Activated T-helper 2 cell treated with anti-CD3 and anti-CD28 coated beads, Interferon-gamma antibody, Interleukin-2, Interleukin-4, amounts not matched to agents 10 μg/mL and 5 μg/mL and 100 μg/mL, durations not matched to agents 14 hours and 24 hours and 36 hours (primary cell): ENCODE results near the gene GNAQ. TPM values are rescaled to one million over a fixed set of nuclear protein-coding genes. Genes with fewer than 3 reads are reported as not detected.

Experiments
- DNase-seq: peaks from one replicate; pipeline ENCODE4 v3.0.0; 2021; ENCODE audit warnings: low spot score
- H3K27ac Mint-ChIP-seq: one replicate; pipeline ENCODE4 v1.8.0; 2021; ENCODE audit warnings: mixed read lengths
- H3K27me3 Mint-ChIP-seq: one replicate; pipeline ENCODE4 v1.8.0; 2021; ENCODE audit warnings: low read depth, mixed read lengths
- H3K36me3 Mint-ChIP-seq: one replicate; pipeline ENCODE4 v1.8.0; 2021; ENCODE audit warnings: low read depth, mixed read lengths
- H3K4me1 Mint-ChIP-seq: one replicate; pipeline ENCODE4 v1.8.0; 2021; ENCODE audit warnings: low read depth, mixed read lengths
- H3K4me3 Mint-ChIP-seq: one replicate; pipeline ENCODE4 v1.8.0; 2021; ENCODE audit warnings: low read depth, mild to moderate bottlenecking, moderate library complexity, mixed read lengths
- H3K9me3 Mint-ChIP-seq: one replicate; pipeline ENCODE4 v1.8.0; 2021; ENCODE audit warnings: mixed read lengths
- intact Hi-C: fragments of 100-400 bp; cut with micrococcal nuclease; formaldehyde crosslinking; loops from one replicate; pipeline ENCODE4 v1.15.1; 2023
- total RNA-seq: library from RNA; stranded (reverse); gene quantifications from 2 replicates; pipeline ENCODE4 v1.2.3, GENCODE V29; 2022

Gene GNAQ
- total RNA-seq, 1 donor from 2014 or later: 28.6 TPM

- peaks cover 12% of the 10 kb centered on the region for H3K36me3 Mint-ChIP-seq
- DNase-seq: peak; percentile 22
- peak overlapping the region; percentile 92 for H3K27ac Mint-ChIP-seq
- peaks cover 53% of the 10 kb centered on the region for H3K4me1 Mint-ChIP-seq
- no peaks in the 10 kb centered on the region for H3K9me3 Mint-ChIP-seq
- peak overlapping the region; percentile 94 for H3K4me3 Mint-ChIP-seq
- no peaks in the 10 kb centered on the region for H3K27me3 Mint-ChIP-seq
- intact Hi-C loops: loop anchor here (1.0 to 10.0 kb wide), 8 partner anchors 9 to 575 kb away; partner anchors contain the start of gene PSAT1
These were observed 1.9 kb downstream of the GNAQ start for GRCh38 chr9:78029551-78030295.

DNA sequence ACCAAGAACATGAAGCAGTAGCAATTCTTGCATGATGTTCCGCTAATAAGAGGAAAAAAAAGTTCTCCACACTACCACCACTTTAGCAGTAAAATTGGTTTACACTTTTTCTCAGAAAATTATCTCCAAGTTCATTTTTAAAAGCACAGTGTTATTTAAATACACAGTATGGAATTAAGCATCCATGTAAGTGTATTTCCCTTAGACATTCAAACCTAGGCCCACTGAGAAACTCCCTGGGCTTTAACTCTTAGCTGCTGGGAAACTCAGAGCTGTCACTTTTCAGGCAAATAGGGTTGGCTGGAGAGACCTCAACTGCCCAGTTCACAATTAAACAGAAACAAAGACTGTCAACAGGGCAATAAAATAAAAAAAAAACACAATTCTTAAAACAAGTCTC lies 2.7 kb downstream of the GNAQ start:
- Mint-ChIP-seq H3K27me3 (no peaks in the 10 kb centered on the region), H3K36me3 (peaks cover 12% of the 10 kb centered on the region), H3K4me1 (peaks cover 50% of the 10 kb centered on the region), H3K4me3 (peak overlapping the region; percentile 94), H3K27ac (no peak overlapping the region), H3K9me3 (no peaks in the 10 kb centered on the region)
- no peak for DNase-seq
- intact Hi-C loops: loop anchor here (1.0 to 10.0 kb wide), 3 partner anchors 9 to 574 kb away; no protein-coding TSS in a partner anchor

- H3K4me3 Mint-ChIP-seq: no peak overlapping the region
- peaks cover 51% of the 10 kb centered on the region for H3K4me1 Mint-ChIP-seq
- no peaks in the 10 kb centered on the region for H3K9me3 Mint-ChIP-seq
- H3K27me3 Mint-ChIP-seq: no peaks in the 10 kb centered on the region
- H3K27ac Mint-ChIP-seq: no peak overlapping the region
- intact Hi-C loops: loop anchor here (10.0 kb wide), 1 partner anchor 572 kb away; no protein-coding TSS in a partner anchor
- H3K36me3 Mint-ChIP-seq: peaks cover 18% of the 10 kb centered on the region
- DNase-seq: no peak
These were observed 4.7 kb downstream of the GNAQ start for GRCh38 chr9:78026947-78027346.

GRCh38 chr9:78026416-78026815 lies 5.2 kb downstream of the GNAQ start:
- H3K4me1 Mint-ChIP-seq: peaks cover 56% of the 10 kb centered on the region
- H3K4me3 Mint-ChIP-seq: no peak overlapping the region
- intact Hi-C loops: loop anchor here (10.0 kb wide), 1 partner anchor 572 kb away; no protein-coding TSS in a partner anchor
- H3K27me3 Mint-ChIP-seq: no peaks in the 10 kb centered on the region
- peaks cover 22% of the 10 kb centered on the region for H3K36me3 Mint-ChIP-seq
- DNase-seq: no peak
- H3K9me3 Mint-ChIP-seq: no peaks in the 10 kb centered on the region
- H3K27ac Mint-ChIP-seq: no peak overlapping the region

- Mint-ChIP-seq H3K4me1 (peaks cover 64% of the 10 kb centered on the region), H3K9me3 (no peaks in the 10 kb centered on the region), H3K27ac (no peak overlapping the region), H3K27me3 (no peaks in the 10 kb centered on the region), H3K4me3 (no peak overlapping the region), H3K36me3 (peaks cover 29% of the 10 kb centered on the region)
- intact Hi-C loops: loop anchor here (2.0 to 10.0 kb wide), 2 partner anchors 14 to 570 kb away; no protein-coding TSS in a partner anchor
- no peak for DNase-seq
These were observed 6.4 kb downstream of the GNAQ start for GRCh38 chr9:78025186-78025585.

DNA sequence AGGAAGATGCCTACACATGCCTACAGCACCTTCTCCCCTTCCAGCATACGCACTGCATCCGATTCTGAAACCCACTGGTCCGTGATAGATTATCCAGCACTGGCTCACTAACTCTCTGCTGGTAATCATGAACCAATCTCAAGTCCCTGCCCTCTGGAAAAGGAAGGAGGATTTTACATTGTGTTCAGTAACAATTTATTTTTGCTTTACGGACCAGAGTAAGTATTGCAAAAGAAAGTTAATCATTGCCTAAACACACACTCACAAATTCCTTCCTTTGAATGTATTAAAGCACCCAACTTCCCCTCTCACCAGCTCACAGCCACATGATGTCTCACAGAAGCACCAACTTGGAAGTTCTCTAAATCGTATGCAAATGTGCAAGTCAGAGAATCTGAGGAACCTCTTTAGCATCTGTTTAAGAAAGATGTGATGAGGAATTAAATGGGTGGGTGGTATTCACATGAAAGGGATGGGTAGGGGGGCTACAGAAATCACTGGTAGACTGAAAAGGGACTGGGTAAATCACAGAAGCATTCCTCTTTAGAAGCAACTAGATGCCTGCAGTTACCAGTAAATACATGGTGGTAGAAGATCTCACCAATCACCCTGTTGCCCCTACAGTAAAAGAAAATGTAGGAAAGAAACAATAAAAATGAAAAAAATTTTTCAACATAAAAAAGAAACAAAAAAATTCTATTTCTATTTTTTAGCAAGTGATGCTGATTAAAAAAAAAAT lies 8.4 kb downstream of the GNAQ start:
- H3K27me3 Mint-ChIP-seq: no peaks in the 10 kb centered on the region
- DNase-seq: no peak
- intact Hi-C loops: loop anchor here (10.0 kb wide), 1 partner anchor 568 kb away; no protein-coding TSS in a partner anchor
- no peaks in the 10 kb centered on the region for H3K9me3 Mint-ChIP-seq
- H3K4me1 Mint-ChIP-seq: peaks cover 51% of the 10 kb centered on the region
- H3K27ac Mint-ChIP-seq: no peak overlapping the region
- no peak overlapping the region for H3K4me3 Mint-ChIP-seq
- peaks cover 27% of the 10 kb centered on the region for H3K36me3 Mint-ChIP-seq

DNA sequence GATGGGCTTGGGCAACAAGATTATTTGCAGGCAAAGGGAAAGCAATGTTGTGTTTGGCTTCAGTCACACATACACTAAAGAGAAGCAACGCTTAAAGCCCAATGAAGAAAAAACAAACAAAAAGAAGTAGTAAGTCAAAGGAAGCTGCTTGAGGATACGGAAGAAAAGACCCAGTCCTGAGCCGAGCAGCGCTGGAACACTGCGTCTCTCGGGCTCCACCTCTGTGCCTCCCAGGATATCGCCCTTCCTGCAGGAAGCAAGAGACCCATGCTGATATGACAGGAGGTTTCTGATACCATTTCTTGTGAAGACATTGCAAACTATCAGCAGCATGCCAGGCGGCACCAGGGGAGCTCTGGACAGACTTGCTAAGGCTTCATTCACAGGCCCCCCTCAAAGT lies 9.9 kb downstream of the GNAQ start:
- Mint-ChIP-seq H3K27ac (no peak overlapping the region), H3K4me3 (no peak overlapping the region), H3K27me3 (no peaks in the 10 kb centered on the region), H3K9me3 (no peaks in the 10 kb centered on the region), H3K4me1 (peaks cover 57% of the 10 kb centered on the region), H3K36me3 (peaks cover 27% of the 10 kb centered on the region)
- intact Hi-C loops: loop anchor here (10.0 kb wide), 1 partner anchor 567 kb away; no protein-coding TSS in a partner anchor
- no peak for DNase-seq

DNA sequence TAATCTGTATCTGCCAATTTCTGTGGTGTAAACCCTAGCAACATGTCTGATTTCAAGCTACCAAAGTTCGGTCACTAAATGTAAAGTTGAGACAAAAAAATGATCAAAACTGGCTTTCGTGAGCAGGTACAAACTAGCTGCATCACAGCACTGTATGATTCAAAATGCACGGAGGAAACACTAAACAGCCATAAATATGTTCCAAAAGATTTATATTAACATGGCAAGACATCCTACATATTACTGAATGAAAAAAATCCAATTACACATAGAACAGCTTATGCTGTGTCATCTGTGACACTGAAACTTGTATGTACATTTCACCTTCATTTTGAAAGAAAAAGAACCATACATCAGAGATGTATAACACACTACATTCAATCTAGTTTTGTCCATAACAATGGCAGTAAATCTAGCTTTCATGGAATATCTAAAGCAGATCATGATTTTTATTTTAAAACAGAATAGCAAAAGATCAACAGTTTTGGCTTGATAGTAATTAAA lies 14.4 kb downstream of the GNAQ start:
- H3K4me3 Mint-ChIP-seq: no peak overlapping the region
- H3K4me1 Mint-ChIP-seq: peaks cover 43% of the 10 kb centered on the region
- H3K27ac Mint-ChIP-seq: no peak overlapping the region
- H3K27me3 Mint-ChIP-seq: no peaks in the 10 kb centered on the region
- intact Hi-C loops: no loop called here
- peaks cover 34% of the 10 kb centered on the region for H3K36me3 Mint-ChIP-seq
- DNase-seq: no peak
- no peaks in the 10 kb centered on the region for H3K9me3 Mint-ChIP-seq

GRCh38 chr9:78015241-78015640 lies 16.4 kb downstream of the GNAQ start:
- intact Hi-C loops: no loop called here

GRCh38 chr9:78014776-78015175 lies 16.8 kb downstream of the GNAQ start:
- H3K27me3 Mint-ChIP-seq: no peaks in the 10 kb centered on the region
- no peak overlapping the region for H3K27ac Mint-ChIP-seq
- intact Hi-C loops: no loop called here
- H3K9me3 Mint-ChIP-seq: no peaks in the 10 kb centered on the region
- no peak for DNase-seq
- H3K36me3 Mint-ChIP-seq: peaks cover 23% of the 10 kb centered on the region
- H3K4me1 Mint-ChIP-seq: peaks cover 46% of the 10 kb centered on the region
- no peak overlapping the region for H3K4me3 Mint-ChIP-seq

More at GRCh38 chr9:78015241-78015640, 16.4 kb downstream of the GNAQ start:
- no peak for DNase-seq
- Mint-ChIP-seq H3K36me3 (peaks cover 27% of the 10 kb centered on the region), H3K27ac (no peak overlapping the region), H3K4me3 (no peak overlapping the region), H3K27me3 (no peaks in the 10 kb centered on the region), H3K4me1 (peaks cover 45% of the 10 kb centered on the region), H3K9me3 (no peaks in the 10 kb centered on the region)

DNA sequence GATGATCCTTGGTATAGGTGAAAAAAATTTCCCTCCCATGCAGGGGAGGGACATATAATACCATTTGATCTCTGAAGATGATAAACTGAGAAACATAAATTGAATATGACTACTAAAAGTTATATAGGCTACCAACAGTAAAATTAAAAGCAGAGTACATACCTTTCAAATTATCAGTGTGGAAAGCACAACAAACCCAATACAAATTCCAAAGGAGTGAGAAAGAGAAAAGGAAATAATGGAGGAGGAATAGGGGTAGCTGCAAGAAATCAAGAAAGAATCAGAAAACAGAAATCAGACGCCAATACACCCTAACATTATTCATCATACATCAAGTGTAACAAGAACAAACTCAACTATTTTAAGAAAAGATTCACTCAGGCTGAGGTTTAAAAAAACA lies 17.7 kb downstream of the GNAQ start:
- DNase-seq: no peak
- Mint-ChIP-seq H3K4me3 (no peak overlapping the region), H3K27me3 (no peaks in the 10 kb centered on the region), H3K9me3 (no peaks in the 10 kb centered on the region), H3K4me1 (peaks cover 52% of the 10 kb centered on the region), H3K36me3 (peaks cover 23% of the 10 kb centered on the region), H3K27ac (no peak overlapping the region)
- intact Hi-C loops: no loop called here

DNA sequence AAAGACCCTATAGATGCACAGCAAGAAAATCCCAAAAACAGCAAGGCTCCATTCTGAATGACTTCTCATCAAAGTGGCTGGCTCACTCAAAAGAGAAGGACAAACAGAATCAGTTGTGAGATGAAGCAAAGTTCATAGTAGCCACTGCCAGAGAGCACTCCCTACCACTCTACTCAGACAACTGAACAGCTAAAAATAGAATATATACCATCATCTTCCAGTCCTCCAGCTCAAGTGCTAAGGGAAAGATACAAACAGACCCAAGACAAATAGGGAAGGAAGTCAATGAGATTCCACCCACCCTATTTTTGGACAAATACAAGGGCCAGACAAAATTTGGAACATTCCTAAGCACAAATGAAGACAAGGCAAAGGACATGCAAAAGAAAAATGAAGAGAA lies 20.6 kb downstream of the GNAQ start:
- no peaks in the 10 kb centered on the region for H3K27me3 Mint-ChIP-seq
- no peaks in the 10 kb centered on the region for H3K9me3 Mint-ChIP-seq
- DNase-seq: no peak
- peaks cover 53% of the 10 kb centered on the region for H3K4me1 Mint-ChIP-seq
- intact Hi-C loops: loop anchor here (2.0 kb wide), 1 partner anchor 14 kb away; no protein-coding TSS in a partner anchor
- H3K36me3 Mint-ChIP-seq: peaks cover 30% of the 10 kb centered on the region
- H3K4me3 Mint-ChIP-seq: no peak overlapping the region
- H3K27ac Mint-ChIP-seq: peak overlapping the region; percentile 77
